ENCODE results near the gene RIN1. TPM values are rescaled to one million over a fixed set of nuclear protein-coding genes. Genes with fewer than 3 reads are reported as not detected.
"Not testable (repeated sequence)": the region's sequence is repeated elsewhere in the genome, so short reads cannot be mapped to it uniquely, and the experiment has no call there.

The RIN1 gene
- total and polyA plus RNA-seq, 5 experiments from 2014 or later = 2.7 to 8.0 (median 6.5) TPM

GRCh38 chr11:66365711-66366619 lies 29.7 kb upstream of the RIN1 start:
- Mint-ChIP-seq H3K4me1 (peaks cover 6 to 9% (median 6%) of the 10 kb centered on the region in 4 donors), H3K9me3 (no peaks in the 10 kb centered on the region), H3K27me3 (no peaks in the 10 kb centered on the region), H3K27ac (peak overlapping the region in 1 of 10 donors; percentile 18), H3K36me3 (peaks cover 0 to 2% (median 0%) of the 10 kb centered on the region in 3 donors), H3K4me3 (no peak overlapping the region)
- ATAC-seq (no peak), DNase-seq (peak in 1 of 10 donors; percentile 42)
- POLR2A ChIA-PET = interaction anchor here (1.1 to 1.7 kb wide), 3 partner anchors 18 to 53 kb away, joined by 3 to 6 read pairs (median 4); partner anchors contain the start of genes B4GAT1 and BRMS1

DNA sequence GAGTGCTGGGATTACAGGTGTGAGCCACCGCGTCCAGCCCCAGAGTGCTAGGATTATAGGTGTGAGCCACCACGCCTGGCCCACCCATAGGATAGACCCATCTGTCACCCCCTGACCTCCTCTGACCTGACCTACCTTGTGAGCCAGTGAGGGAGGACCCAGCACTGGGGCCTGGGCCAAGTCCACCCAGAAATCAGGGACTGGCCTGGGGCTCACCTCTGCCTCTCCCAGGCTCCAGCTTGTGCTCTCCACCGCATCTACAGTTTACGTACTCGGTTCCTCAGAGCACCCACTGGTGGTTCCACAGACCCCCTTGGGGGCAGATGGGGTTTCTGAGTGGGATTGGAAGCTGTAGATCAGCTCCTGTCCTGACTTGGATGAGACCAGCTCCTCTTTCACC lies 28.9 kb upstream of the RIN1 start:
- H3K27me3 Mint-ChIP-seq = no peaks in the 10 kb centered on the region
- peaks cover 2 to 7% (median 4%) of the 10 kb centered on the region in 4 donors for H3K4me1 Mint-ChIP-seq
- peaks cover 0 to 2% (median 0%) of the 10 kb centered on the region in 3 donors for H3K36me3 Mint-ChIP-seq
- ATAC-seq (no peak), DNase-seq (peak in 1 of 10 donors; percentile 57)
- H3K4me3 Mint-ChIP-seq = no peak overlapping the region
- H3K27ac Mint-ChIP-seq = peak overlapping the region in 2 of 10 donors; percentile 22 to 65
- no peaks in the 10 kb centered on the region for H3K9me3 Mint-ChIP-seq
- POLR2A ChIA-PET = interaction anchor here (1.7 kb wide), 1 partner anchor 17 kb away, joined by 6 read pairs; the partner anchor contains the start of gene B4GAT1

DNA sequence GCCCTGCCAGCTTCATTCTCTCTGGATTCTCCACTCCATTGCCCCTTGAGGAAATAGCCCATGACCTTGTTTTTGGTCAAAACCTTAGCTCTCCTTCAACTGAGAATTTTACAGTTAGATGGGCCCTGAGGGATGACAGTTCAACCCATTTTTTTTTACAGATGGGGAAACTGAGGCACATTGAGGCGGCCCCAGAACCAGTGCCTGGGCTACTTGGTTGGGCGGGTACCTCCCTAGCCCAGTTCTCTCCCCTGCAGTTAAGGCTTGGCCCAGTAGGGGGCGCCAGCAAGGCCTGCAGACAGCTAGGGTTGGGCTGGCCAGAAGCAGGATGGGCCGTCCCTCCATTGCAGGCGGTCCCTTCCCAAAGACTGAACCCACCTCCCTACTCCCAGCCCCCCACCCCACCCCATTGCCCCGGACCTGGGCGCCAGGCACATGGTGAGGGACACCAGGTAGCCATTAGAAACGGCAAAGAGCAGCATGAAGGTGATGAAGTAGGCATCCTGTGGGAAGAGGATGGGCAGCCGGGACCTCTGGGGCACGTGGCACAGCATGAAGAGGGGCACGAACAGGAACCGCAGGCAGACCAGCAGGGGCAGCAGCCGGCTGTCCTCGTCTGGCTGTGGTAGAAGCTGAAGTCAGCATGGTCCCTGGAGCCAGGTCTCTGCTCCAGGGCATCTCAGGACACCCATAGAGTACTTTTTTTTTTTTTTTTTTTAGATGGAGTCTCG lies 27.7 kb upstream of the RIN1 start:
- POLR2A ChIA-PET = interaction anchor here (1.0 to 1.5 kb wide), 3 partner anchors 18 to 52 kb away, joined by 3 to 6 read pairs (median 3); no protein-coding TSS in a partner anchor
- no peak overlapping the region for H3K4me3 Mint-ChIP-seq
- H3K27me3 Mint-ChIP-seq = no peaks in the 10 kb centered on the region
- peak; percentile 37 to 78 (median 62) for DNase-seq
- no peaks in the 10 kb centered on the region for H3K9me3 Mint-ChIP-seq
- H3K36me3 Mint-ChIP-seq = peaks cover 0 to 2% (median 0%) of the 10 kb centered on the region in 3 donors
- H3K4me1 Mint-ChIP-seq = peaks cover 0 to 4% (median 0%) of the 10 kb centered on the region in 4 donors
- ATAC-seq = peak; percentile 73
- H3K27ac Mint-ChIP-seq = no peak overlapping the region

DNA sequence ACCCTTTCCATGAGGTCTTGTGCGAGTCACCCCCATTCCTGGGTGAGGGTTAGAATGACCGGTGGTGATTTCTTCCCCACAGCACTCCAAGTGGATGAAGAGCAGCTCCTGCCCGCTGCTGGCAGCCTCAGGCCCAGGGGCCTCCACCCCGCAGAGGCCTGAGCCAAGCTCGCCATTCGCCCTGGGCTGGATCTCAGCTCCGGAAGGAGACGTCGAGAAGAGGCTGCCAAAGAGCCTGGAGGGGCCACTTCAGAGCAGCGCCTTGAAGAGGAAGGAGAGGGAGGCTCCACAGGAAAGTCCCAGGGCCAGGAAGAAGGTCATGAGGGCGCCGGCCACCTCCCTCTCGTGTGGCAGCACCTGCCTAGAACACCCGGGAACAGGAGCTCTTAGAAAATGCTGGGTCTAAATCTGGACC lies 27.0 kb upstream of the RIN1 start:
- Mint-ChIP-seq H3K27me3 (no peaks in the 10 kb centered on the region), H3K27ac (no peak overlapping the region), H3K9me3 (no peaks in the 10 kb centered on the region), H3K4me3 (no peak overlapping the region), H3K36me3 (peaks cover 0 to 2% (median 0%) of the 10 kb centered on the region in 3 donors), H3K4me1 (peaks cover 0 to 4% (median 0%) of the 10 kb centered on the region in 4 donors)
- POLR2A ChIA-PET = interaction anchor here (1.5 kb wide), 2 partner anchors 17 to 51 kb away, joined by 3 to 6 read pairs; no protein-coding TSS in a partner anchor
- ATAC-seq (no peak), DNase-seq (peak in 1 of 10 donors; percentile 45)

- Mint-ChIP-seq H3K9me3 (no peaks in the 10 kb centered on the region), H3K4me1 (no peaks in the 10 kb centered on the region), H3K4me3 (no peak overlapping the region), H3K27ac (no peak overlapping the region), H3K27me3 (no peaks in the 10 kb centered on the region), H3K36me3 (peaks cover 0 to 2% (median 0%) of the 10 kb centered on the region in 3 donors)
- peak in 1 of 10 donors; percentile 36 for DNase-seq
- ATAC-seq = no peak
- POLR2A ChIA-PET = interaction anchor here (0.6 to 1.5 kb wide), 3 partner anchors 10 to 50 kb away, joined by 3 to 6 read pairs (median 3); no protein-coding TSS in a partner anchor
Observed at GRCh38 chr11:66362481-66363147, 26.4 kb upstream of the RIN1 start.

- H3K4me3 Mint-ChIP-seq = no peak overlapping the region
- POLR2A ChIA-PET = no interaction called here
- no peak for ATAC-seq
Observed at GRCh38 chr11:66361502-66361941, 25.3 kb upstream of the RIN1 start.

GRCh38 chr11:66360406-66361073 lies 24.3 kb upstream of the RIN1 start:
- POLR2A ChIA-PET = no interaction called here
- Mint-ChIP-seq H3K4me1 (no peaks in the 10 kb centered on the region), H3K27ac (peak overlapping the region in 1 of 10 donors; percentile 29), H3K27me3 (no peaks in the 10 kb centered on the region), H3K9me3 (no peaks in the 10 kb centered on the region), H3K4me3 (no peak overlapping the region), H3K36me3 (peaks cover 0 to 5% (median 0%) of the 10 kb centered on the region in 3 donors)
- DNase-seq (peak in 1 of 10 donors; percentile 15), ATAC-seq (no peak)

More at GRCh38 chr11:66361502-66361941, 25.3 kb upstream of the RIN1 start:
- Mint-ChIP-seq H3K27me3 (no peaks in the 10 kb centered on the region), H3K36me3 (peaks cover 0 to 2% (median 0%) of the 10 kb centered on the region in 3 donors), H3K27ac (peak overlapping the region in 2 of 10 donors; percentile 40 to 47), H3K4me1 (no peaks in the 10 kb centered on the region), H3K9me3 (no peaks in the 10 kb centered on the region)
- peak in 1 of 10 donors; percentile 53 for DNase-seq

DNA sequence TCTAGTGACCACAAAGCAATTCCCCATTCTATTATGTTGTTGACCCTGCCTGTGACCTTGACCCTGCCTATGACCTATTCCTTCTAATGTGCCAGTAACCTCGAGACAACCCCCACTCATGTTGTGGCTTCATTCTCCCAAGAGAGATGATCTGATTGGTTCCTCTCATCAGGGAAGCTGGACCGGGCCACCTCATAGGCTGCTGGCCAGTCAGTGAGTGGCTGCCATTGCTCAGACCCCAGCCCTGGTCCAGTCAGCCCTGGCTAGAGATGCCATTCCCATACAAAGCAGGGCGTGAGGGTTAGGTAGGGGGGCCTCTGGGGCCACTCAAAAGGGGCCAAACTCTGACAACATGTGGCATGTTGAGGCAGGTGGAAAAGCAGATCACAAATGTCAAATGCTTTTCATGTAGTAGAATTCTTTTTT lies 23.4 kb upstream of the RIN1 start:
- Mint-ChIP-seq H3K36me3 (peaks cover 0 to 6% (median 0%) of the 10 kb centered on the region in 3 donors), H3K9me3 (no peaks in the 10 kb centered on the region), H3K27ac (peak overlapping the region in 1 of 10 donors; percentile 43), H3K27me3 (no peaks in the 10 kb centered on the region), H3K4me1 (no peaks in the 10 kb centered on the region), H3K4me3 (no peak overlapping the region)
- DNase-seq (peak in 1 of 10 donors; percentile 40), ATAC-seq (no peak)
- POLR2A ChIA-PET = no interaction called here

- H3K4me3 Mint-ChIP-seq = not testable (repeated sequence)
- POLR2A ChIA-PET = interaction anchor here (0.5 to 0.7 kb wide), 2 partner anchors 39 to 389 kb away, joined by 3 read pairs; partner anchors contain the start of gene SART1
- peak overlapping the region in 3 of 10 donors; percentile 15 to 37 (median 18) for H3K27ac Mint-ChIP-seq
Observed at GRCh38 chr11:66350560-66351235, 14.5 kb upstream of the RIN1 start.

GRCh38 chr11:66349084-66349386 lies 12.8 kb upstream of the RIN1 start:
- Mint-ChIP-seq H3K27ac (peak overlapping the region in 9 of 10 donors; percentile 32 to 100 (median 79)), H3K27me3 (peaks cover 0 to 4% (median 0%) of the 10 kb centered on the region in 5 donors), H3K9me3 (peaks cover 0 to 5% (median 0%) of the 10 kb centered on the region in 9 donors), H3K4me1 (peaks cover 16 to 49% (median 34%) of the 10 kb centered on the region in 4 donors), H3K4me3 (peak overlapping the region in 6 of 10 donors; percentile 60 to 97 (median 94)), H3K36me3 (peaks cover 0 to 10% (median 3%) of the 10 kb centered on the region in 3 donors)
- ATAC-seq (no peak), DNase-seq (peak in 1 of 10 donors; percentile 45)
- POLR2A ChIA-PET = interaction anchor here (0.7 to 1.9 kb wide), 3 partner anchors 19 to 35 kb away, joined by 4 to 8 read pairs (median 8); partner anchors contain the start of gene SLC29A2

More at GRCh38 chr11:66350560-66351235, 14.5 kb upstream of the RIN1 start:
- Mint-ChIP-seq H3K4me1 (peaks cover 10 to 34% (median 18%) of the 10 kb centered on the region in 4 donors), H3K36me3 (peaks cover 0 to 17% (median 3%) of the 10 kb centered on the region in 3 donors)
- not testable (repeated sequence) for DNase-seq, H3K27me3 Mint-ChIP-seq, ATAC-seq, H3K9me3 Mint-ChIP-seq
